Lower lobe of right lung (tissue), 2 donors: ENCODE measurements around the gene RAB11FIP3. TPM values are rescaled to one million over a fixed set of nuclear protein-coding genes. Genes with fewer than 3 reads are reported as not detected.

Experiments
- ATAC-seq, 2 donors: fragments of 200-7000 bp; cut with Tn5 transposase; one replicate each; pipeline ENCODE4 v1.9.1; 2020 to 2022; ENCODE audit warnings: mild to moderate bottlenecking in 2 of 2, moderate library complexity in 2 of 2
- DNase-seq: peaks from one replicate; pipeline ENCODE4 v3.0.0-alpha.2; 2020
- H3K27ac ChIP-seq: fragments of 200-600 bp; one replicate; pipeline ENCODE4 v1.8.0; 2022
- H3K27me3 ChIP-seq: fragments of 200-600 bp; one replicate; pipeline ENCODE4 v1.8.0; 2022; ENCODE audit warnings: low read depth
- H3K36me3 ChIP-seq: fragments of 200-600 bp; one replicate; pipeline ENCODE4 v1.8.0; 2022; ENCODE audit warnings: mild to moderate bottlenecking
- H3K4me1 ChIP-seq: fragments of 200-600 bp; one replicate; pipeline ENCODE4 v1.8.0; 2022
- H3K4me3 ChIP-seq: fragments of 200-600 bp; one replicate; pipeline ENCODE4 v1.8.0; 2022; ENCODE audit warnings: mild to moderate bottlenecking
- H3K9me3 ChIP-seq: fragments of 200-600 bp; one replicate; pipeline ENCODE4 v1.8.0; 2022
- CTCF ChIP-seq: fragments of 200-600 bp; IDR thresholded peaks from one replicate; pipeline ENCODE4 v1.8.0; 2022; ENCODE audit warnings: antibody characterized with exemption, mild to moderate bottlenecking
- intact Hi-C: fragments of 100-400 bp; cut with DNase I; formaldehyde crosslinking; loops from one replicate; pipeline ENCODE4 v1.11.0; 2022
- total RNA-seq: library from RNA; stranded (reverse); fragmentation: NEBNext Ultra II Directional; extraction: Animal tissue kit (Norgen Biotek cat#: 25700); gene quantifications from one replicate; pipeline ENCODE4 v1.2.1, GENCODE V29; 2021
- donor health status: DM: no; HTN: yes; CAD: no; lungs with severe emphysema.

Gene RAB11FIP3
- total RNA-seq, 1 donor from 2014 or later, result 32.2 TPM

GRCh38 chr16:557463-558297, 132.2 kb downstream of the RAB11FIP3 start:
- Histone ChIP-seq H3K27ac (no peak overlapping the region), H3K4me3 (no peak overlapping the region), H3K36me3 (peaks cover 8% of the 10 kb centered on the region), H3K27me3 (peaks cover 42% of the 10 kb centered on the region), H3K9me3 (no peaks in the 10 kb centered on the region), H3K4me1 (no peaks in the 10 kb centered on the region)
- intact Hi-C loops, result no loop called here
- no peak for TF ChIP-seq CTCF
- ATAC-seq (no peak), DNase-seq (no peak)

GRCh38 chr16:558298-559020, 133.0 kb downstream of the RAB11FIP3 start:
- Histone ChIP-seq H3K4me1 (no peaks in the 10 kb centered on the region), H3K27me3 (peaks cover 47% of the 10 kb centered on the region), H3K9me3 (no peaks in the 10 kb centered on the region), H3K36me3 (peaks cover 4% of the 10 kb centered on the region), H3K4me3 (no peak overlapping the region), H3K27ac (no peak overlapping the region)
- no peak for ATAC-seq
- no peak for TF ChIP-seq CTCF
- intact Hi-C loops, result no loop called here
- DNase-seq, result no peak

GRCh38 chr16:559021-559380, 133.6 kb downstream of the RAB11FIP3 start:
- DNase-seq, result no peak
- no peaks in the 10 kb centered on the region for H3K36me3 ChIP-seq

GRCh38 chr16:559411-560203, 134.2 kb downstream of the RAB11FIP3 start:
- H3K27me3 ChIP-seq, result peaks cover 47% of the 10 kb centered on the region
- H3K27ac ChIP-seq, result no peak overlapping the region
- intact Hi-C loops, result no loop called here
- DNase-seq, result no peak
- no peaks in the 10 kb centered on the region for H3K4me1 ChIP-seq
- no peak for ATAC-seq
- no peak for TF ChIP-seq CTCF
- no peak overlapping the region for H3K4me3 ChIP-seq
- no peaks in the 10 kb centered on the region for H3K9me3 ChIP-seq
- H3K36me3 ChIP-seq, result no peaks in the 10 kb centered on the region

More at GRCh38 chr16:559021-559380, 133.6 kb downstream of the RAB11FIP3 start:
- H3K27ac ChIP-seq, result no peak overlapping the region
- H3K4me3 ChIP-seq, result no peak overlapping the region
- ATAC-seq, result no peak
- no peaks in the 10 kb centered on the region for H3K4me1 ChIP-seq
- no peaks in the 10 kb centered on the region for H3K9me3 ChIP-seq
- no peak for TF ChIP-seq CTCF
- intact Hi-C loops, result no loop called here
- peaks cover 47% of the 10 kb centered on the region for H3K27me3 ChIP-seq

- DNase-seq, result no peak
- H3K4me3 ChIP-seq, result no peak within 1 kb of the TSS
- H3K4me1 ChIP-seq, result no peaks in the 10 kb centered on the region
- intact Hi-C loops, result no loop called here
- no peaks in the 10 kb centered on the region for H3K9me3 ChIP-seq
- TF ChIP-seq CTCF, result no peak
- peaks cover 47% of the 10 kb centered on the region for H3K27me3 ChIP-seq
- ATAC-seq, result no peak
- H3K27ac ChIP-seq, result no peak within 1 kb of the TSS
- H3K36me3 ChIP-seq, result no peaks in the 10 kb centered on the region
Measured at GRCh38 chr16:560204-560700, 134.8 kb downstream of the RAB11FIP3 start, which contains the start of gene PRR35. Gene PRR35 (plus strand): TSS chr16:560394. CDS start chr16:563295, 2,901 bp downstream.
